Osteocyte (in vitro differentiated cells): ENCODE data around the gene FAM83F. TPM values are rescaled to one million over a fixed set of nuclear protein-coding genes. Genes with fewer than 3 reads are reported as not detected.

Source experiments
- DNase-seq: peaks from one replicate; pipeline ENCODE4 v3.0.0; 2021; ENCODE audit warnings: mixed read lengths; ENCODE audit not compliant: unreplicated experiment; ENCODE audit errors: extremely low spot score
- H3K27ac Mint-ChIP-seq: one replicate; pipeline ENCODE4 v1.8.0; 2021; ENCODE audit warnings: mild to moderate bottlenecking, mixed read lengths; ENCODE audit not compliant: unreplicated experiment
- H3K27me3 Mint-ChIP-seq: one replicate; pipeline ENCODE4 v1.8.0; 2021; ENCODE audit warnings: mixed read lengths; ENCODE audit not compliant: unreplicated experiment
- H3K36me3 Mint-ChIP-seq: one replicate; pipeline ENCODE4 v1.8.0; 2021; ENCODE audit warnings: mixed read lengths; ENCODE audit not compliant: unreplicated experiment
- H3K4me1 Mint-ChIP-seq: one replicate; pipeline ENCODE4 v1.8.0; 2021; ENCODE audit warnings: mixed read lengths; ENCODE audit not compliant: unreplicated experiment
- H3K4me3 Mint-ChIP-seq: one replicate; pipeline ENCODE4 v1.8.0; 2021; ENCODE audit warnings: mild to moderate bottlenecking, moderate library complexity, mixed read lengths; ENCODE audit not compliant: unreplicated experiment
- H3K9me3 Mint-ChIP-seq: one replicate; pipeline ENCODE4 v1.8.0; 2021; ENCODE audit warnings: mixed read lengths; ENCODE audit not compliant: unreplicated experiment
- CTCF ChIP-seq: fragments of 200-600 bp; sonication (generic); IDR thresholded peaks from 2 replicates; pipeline ENCODE4 v1.5.0; 2021; ENCODE audit warnings: antibody characterized with exemption, mild to moderate bottlenecking, moderate library complexity
- total RNA-seq: library from RNA; stranded (reverse); gene quantifications from 2 replicates; pipeline ENCODE4 v1.2.1, GENCODE V29; 2021

Gene FAM83F
- total RNA-seq, 1 donor from 2014 or later, result not detected

- H3K36me3 Mint-ChIP-seq, result no peaks in the 10 kb centered on the region
- no peak overlapping the region for H3K27ac Mint-ChIP-seq
- no peak overlapping the region for H3K4me3 Mint-ChIP-seq
- peaks cover 15% of the 10 kb centered on the region for H3K4me1 Mint-ChIP-seq
- peaks cover 16% of the 10 kb centered on the region for H3K27me3 Mint-ChIP-seq
- no peak for DNase-seq
- no peaks in the 10 kb centered on the region for H3K9me3 Mint-ChIP-seq
- no peak for TF ChIP-seq CTCF
Observed at GRCh38 chr22:39994041-39994565, 651 bp upstream of the FAM83F start.

- TF ChIP-seq CTCF, result no peak
- Mint-ChIP-seq H3K4me1 (peaks cover 15% of the 10 kb centered on the region), H3K4me3 (no peak overlapping the region)
Observed at GRCh38 chr22:39995393-39996252, 869 bp downstream of the FAM83F start.

GRCh38 chr22:39996732-39997131 lies 2.0 kb downstream of the FAM83F start:
- H3K4me1 Mint-ChIP-seq, result peaks cover 15% of the 10 kb centered on the region
- H3K9me3 Mint-ChIP-seq, result no peaks in the 10 kb centered on the region
- H3K27me3 Mint-ChIP-seq, result peaks cover 16% of the 10 kb centered on the region
- DNase-seq, result no peak
- H3K4me3 Mint-ChIP-seq, result no peak overlapping the region
- H3K27ac Mint-ChIP-seq, result no peak overlapping the region
- no peaks in the 10 kb centered on the region for H3K36me3 Mint-ChIP-seq
- TF ChIP-seq CTCF, result no peak

More at GRCh38 chr22:39995393-39996252, 869 bp downstream of the FAM83F start:
- Mint-ChIP-seq H3K27ac (no peak overlapping the region), H3K36me3 (no peaks in the 10 kb centered on the region), H3K9me3 (no peaks in the 10 kb centered on the region), H3K27me3 (peaks cover 12% of the 10 kb centered on the region)
- DNase-seq, result no peak

GRCh38 chr22:39997421-39997820 lies 2.7 kb downstream of the FAM83F start:
- Mint-ChIP-seq H3K4me1 (peaks cover 15% of the 10 kb centered on the region), H3K36me3 (no peaks in the 10 kb centered on the region), H3K4me3 (no peak overlapping the region), H3K27ac (no peak overlapping the region), H3K9me3 (no peaks in the 10 kb centered on the region), H3K27me3 (peaks cover 22% of the 10 kb centered on the region)
- DNase-seq, result no peak
- no peak for TF ChIP-seq CTCF

- DNase-seq, result no peak
- no peaks in the 10 kb centered on the region for H3K9me3 Mint-ChIP-seq
- H3K4me3 Mint-ChIP-seq, result no peak overlapping the region
- TF ChIP-seq CTCF, result no peak
- no peaks in the 10 kb centered on the region for H3K36me3 Mint-ChIP-seq
- H3K4me1 Mint-ChIP-seq, result peaks cover 15% of the 10 kb centered on the region
- no peak overlapping the region for H3K27ac Mint-ChIP-seq
- H3K27me3 Mint-ChIP-seq, result peaks cover 23% of the 10 kb centered on the region
Observed at GRCh38 chr22:39997939-39998726, 3.4 kb downstream of the FAM83F start.
